Suprapubic skin (tissue), 4 donors: ENCODE results near the gene CADM3. TPM values are rescaled to one million over a fixed set of nuclear protein-coding genes. Genes with fewer than 3 reads are reported as not detected.

Experiments
- DNase-seq, 2 donors: peaks; one replicate each; pipeline ENCODE4 v3.0.0-alpha.2; 2019; ENCODE audit warnings: low spot score in 2 of 2
- H3K27ac ChIP-seq: fragments of 200-600 bp; sonication (generic); one replicate; pipeline ENCODE4 v1.5.1; 2019
- H3K27me3 ChIP-seq: fragments of 200-600 bp; sonication (generic); one replicate; pipeline ENCODE4 v1.5.1; 2019
- H3K36me3 ChIP-seq: fragments of 200-600 bp; sonication (generic); one replicate; pipeline ENCODE4 v1.5.1; 2019
- H3K4me1 ChIP-seq: fragments of 200-600 bp; sonication (generic); one replicate; pipeline ENCODE4 v1.5.1; 2019
- H3K4me3 ChIP-seq: fragments of 200-600 bp; sonication (generic); one replicate; pipeline ENCODE4 v1.5.1; 2019; ENCODE audit warnings: mild to moderate bottlenecking
- H3K9me3 ChIP-seq: fragments of 200-600 bp; sonication (generic); one replicate; pipeline ENCODE4 v1.5.1; 2019
- EP300 ChIP-seq: sonication (generic); formaldehyde crosslinking; IDR thresholded peaks from one replicate; pipeline ENCODE4 v1.6.1; 2017; ENCODE audit warnings: antibody characterized with exemption
- POLR2A ChIP-seq, 2 donors: fragments of 450-650 bp; IDR thresholded peaks; one replicate each; pipeline ENCODE4 v1.6.1; 2017; ENCODE audit warnings: antibody characterized with exemption in 2 of 2, mild to moderate bottlenecking in 2 of 2, moderate library complexity in 2 of 2
- POLR2AphosphoS5 ChIP-seq, 3 donors: sonication (generic); formaldehyde crosslinking; IDR thresholded peaks; one replicate each; pipeline ENCODE4 v1.6.1; 2017; ENCODE audit warnings: antibody characterized with exemption in 3 of 3
- WGBS: methylation state at CpG from one replicate; pipeline ENCODE4 v1.1.5; 2018; 5-methylcytosine and 5-hydroxymethylcytosine counted together
- total RNA-seq, 4 donors: library from RNA; depleted of rRNA; stranded (reverse); fragments of >200 nt; gene quantifications; one replicate each; pipeline ENCODE4 v1.1.0, GENCODE V29; 2016
- TF ChIP-seq, protein P1 (sequence below), 2 donors: fragments of 200-600 bp in 1 of 2; fragments of 450-650 bp in 1 of 2; sonication (generic) in 1 of 2; IDR thresholded peaks; one replicate each; pipeline ENCODE4 v1.5.1; 2016 to 2019; ENCODE audit warnings: antibody characterized with exemption in 2 of 2, mild to moderate bottlenecking in 1 of 2, moderate library complexity in 1 of 2

CADM3 gene
- total RNA-seq, 4 donors from 2014 or later, result 4.3 to 9.8 (median 7.9) TPM

DNA sequence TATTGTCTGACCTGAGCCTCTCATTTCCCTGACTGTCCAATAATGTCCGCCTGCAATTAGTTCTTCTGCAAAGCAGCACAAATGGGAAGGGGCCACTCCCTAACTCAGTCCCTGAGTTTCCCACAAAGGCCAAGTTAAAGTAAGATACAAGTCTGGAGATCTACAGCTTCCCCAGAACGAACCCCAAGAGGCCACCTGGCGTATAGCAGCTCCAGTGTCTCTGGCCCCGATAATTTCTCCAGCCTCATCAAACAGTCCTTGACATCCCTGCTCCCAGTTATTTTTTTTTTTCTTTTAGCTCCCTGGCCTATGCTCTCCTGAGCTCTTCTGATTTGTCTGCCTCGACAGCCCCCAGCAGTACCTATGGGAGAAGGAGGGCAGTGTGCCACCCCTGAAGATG is 25.1 kb downstream of the CADM3 start:
- Histone ChIP-seq H3K27ac (no peak overlapping the region), H3K4me3 (no peak overlapping the region), H3K4me1 (no peaks in the 10 kb centered on the region), H3K36me3 (no peaks in the 10 kb centered on the region), H3K27me3 (peaks cover 10% of the 10 kb centered on the region), H3K9me3 (no peaks in the 10 kb centered on the region)
- no peak for DNase-seq
- 73% methylated on average over 5 of the region's 5 CpGs for WGBS
- no peak for TF ChIP-seq EP300
- TF ChIP-seq, protein P1, sequence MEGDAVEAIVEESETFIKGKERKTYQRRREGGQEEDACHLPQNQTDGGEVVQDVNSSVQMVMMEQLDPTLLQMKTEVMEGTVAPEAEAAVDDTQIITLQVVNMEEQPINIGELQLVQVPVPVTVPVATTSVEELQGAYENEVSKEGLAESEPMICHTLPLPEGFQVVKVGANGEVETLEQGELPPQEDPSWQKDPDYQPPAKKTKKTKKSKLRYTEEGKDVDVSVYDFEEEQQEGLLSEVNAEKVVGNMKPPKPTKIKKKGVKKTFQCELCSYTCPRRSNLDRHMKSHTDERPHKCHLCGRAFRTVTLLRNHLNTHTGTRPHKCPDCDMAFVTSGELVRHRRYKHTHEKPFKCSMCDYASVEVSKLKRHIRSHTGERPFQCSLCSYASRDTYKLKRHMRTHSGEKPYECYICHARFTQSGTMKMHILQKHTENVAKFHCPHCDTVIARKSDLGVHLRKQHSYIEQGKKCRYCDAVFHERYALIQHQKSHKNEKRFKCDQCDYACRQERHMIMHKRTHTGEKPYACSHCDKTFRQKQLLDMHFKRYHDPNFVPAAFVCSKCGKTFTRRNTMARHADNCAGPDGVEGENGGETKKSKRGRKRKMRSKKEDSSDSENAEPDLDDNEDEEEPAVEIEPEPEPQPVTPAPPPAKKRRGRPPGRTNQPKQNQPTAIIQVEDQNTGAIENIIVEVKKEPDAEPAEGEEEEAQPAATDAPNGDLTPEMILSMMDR (IDR thresholded peaks at IDR 0.05), result no peak
- no peak for TF ChIP-seq POLR2A (IDR thresholded peaks at IDR 0.05)
- TF ChIP-seq POLR2AphosphoS5 (IDR thresholded peaks at IDR 0.05), result no peak

DNA sequence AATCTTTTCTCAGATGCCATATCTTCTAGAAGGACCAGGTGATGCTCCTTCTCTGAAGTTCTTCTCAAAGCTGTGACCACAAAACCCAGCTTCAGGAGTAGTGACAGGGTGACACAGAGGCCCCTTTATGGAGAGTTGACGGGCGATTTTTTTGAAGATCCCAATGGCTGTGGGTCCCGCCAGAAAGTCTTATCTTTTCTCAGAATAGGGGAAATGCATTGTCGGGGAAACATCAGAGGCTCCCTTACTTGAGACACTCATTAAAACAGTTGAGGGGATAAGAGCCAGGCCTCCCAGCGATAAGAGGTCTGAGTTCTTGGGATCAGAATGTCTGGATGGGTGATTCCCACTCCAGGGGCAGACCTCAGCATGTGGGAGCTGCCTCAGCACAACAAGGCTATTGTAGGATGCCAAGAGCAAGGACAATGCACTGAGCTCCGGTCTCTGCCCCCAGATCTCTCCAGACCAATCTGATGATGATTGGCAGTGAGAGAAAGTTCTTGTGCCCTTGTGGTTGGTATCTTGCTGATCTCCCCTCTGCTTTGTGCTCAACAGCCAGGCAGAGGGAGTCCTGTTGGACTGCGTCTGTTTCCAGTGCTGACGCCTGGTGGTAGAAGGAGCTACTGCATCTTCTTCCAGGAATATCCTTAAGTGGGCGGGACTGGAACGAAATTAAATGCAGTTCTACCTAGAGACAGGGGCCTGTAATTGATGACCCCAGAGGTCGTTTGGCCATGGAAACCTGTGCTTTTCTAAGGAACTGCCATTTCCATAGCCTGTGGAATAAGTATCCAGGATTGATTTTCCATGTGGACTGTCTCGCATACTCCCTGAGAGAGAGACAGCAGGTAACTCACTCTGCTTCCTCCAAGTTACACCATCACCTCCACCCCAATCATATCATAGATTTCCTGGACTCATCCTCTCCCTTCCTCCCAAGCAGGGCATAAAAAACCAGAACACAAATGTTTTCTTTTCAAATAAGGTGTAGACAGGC is 26.4 kb downstream of the CADM3 start:
- no peak overlapping the region for H3K4me3 ChIP-seq

DNA sequence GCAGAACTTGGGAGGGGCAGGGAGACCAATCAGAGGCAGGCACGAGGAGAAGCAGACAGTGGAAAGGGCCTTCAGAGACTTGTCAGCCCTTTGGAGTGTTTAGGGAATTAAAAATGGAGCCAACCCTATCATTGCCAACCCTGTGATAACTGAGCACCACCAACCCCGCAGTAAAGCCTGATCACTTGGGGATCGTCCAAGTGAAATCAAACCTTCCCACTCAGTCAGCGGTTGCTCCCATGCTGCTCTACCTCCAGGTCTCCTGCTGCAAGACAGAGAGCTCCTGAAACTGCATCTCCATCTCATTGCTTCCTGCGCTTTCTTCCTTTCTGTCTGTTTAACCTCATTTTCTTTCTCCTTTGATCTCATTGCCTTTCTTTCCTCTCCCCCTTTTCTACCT is 28.5 kb downstream of the CADM3 start:
- TF ChIP-seq, protein P1 (IDR thresholded peaks at IDR 0.05), result no peak
- TF ChIP-seq POLR2AphosphoS5 (IDR thresholded peaks at IDR 0.05) (no peak), EP300 (no peak), POLR2A (IDR thresholded peaks at IDR 0.05) (no peak)
- no peak overlapping the region for H3K27ac ChIP-seq
- no peak for DNase-seq
- peak overlapping the region; percentile 10 for H3K4me3 ChIP-seq
- H3K27me3 ChIP-seq, result peaks cover 19% of the 10 kb centered on the region
- WGBS, result 65% methylated on average over 5 of the region's 5 CpGs
- no peaks in the 10 kb centered on the region for H3K36me3 ChIP-seq
- no peaks in the 10 kb centered on the region for H3K4me1 ChIP-seq
- H3K9me3 ChIP-seq, result no peaks in the 10 kb centered on the region

More for the DNA sequence above, 26.4 kb downstream of the CADM3 start:
- TF ChIP-seq POLR2A (IDR thresholded peaks at IDR 0.05), result no peak
- no peak for TF ChIP-seq EP300
- TF ChIP-seq, protein P1 (IDR thresholded peaks at IDR 0.05), result peak; percentile 78 to 86
- TF ChIP-seq POLR2AphosphoS5 (IDR thresholded peaks at IDR 0.05), result no peak
- H3K27ac ChIP-seq, result no peak overlapping the region
- no peaks in the 10 kb centered on the region for H3K36me3 ChIP-seq
- 47% methylated on average over 11 of the region's 12 CpGs for WGBS
- no peaks in the 10 kb centered on the region for H3K9me3 ChIP-seq
- DNase-seq, result no peak
- peaks cover 19% of the 10 kb centered on the region for H3K27me3 ChIP-seq
- no peaks in the 10 kb centered on the region for H3K4me1 ChIP-seq

- Histone ChIP-seq H3K9me3 (no peaks in the 10 kb centered on the region), H3K4me3 (peak overlapping the region; percentile 10), H3K27ac (no peak overlapping the region), H3K27me3 (peaks cover 26% of the 10 kb centered on the region), H3K4me1 (no peaks in the 10 kb centered on the region), H3K36me3 (no peaks in the 10 kb centered on the region)
- 17% methylated on average over 16 of the region's 18 CpGs for WGBS
- TF ChIP-seq, protein P1 (IDR thresholded peaks at IDR 0.05), result no peak
- TF ChIP-seq EP300 (no peak), POLR2AphosphoS5 (IDR thresholded peaks at IDR 0.05) (no peak), POLR2A (IDR thresholded peaks at IDR 0.05) (no peak)
- no peak for DNase-seq
These were observed 29.4 kb downstream of the CADM3 start for GRCh38 chr1:159200769-159201168.

DNA sequence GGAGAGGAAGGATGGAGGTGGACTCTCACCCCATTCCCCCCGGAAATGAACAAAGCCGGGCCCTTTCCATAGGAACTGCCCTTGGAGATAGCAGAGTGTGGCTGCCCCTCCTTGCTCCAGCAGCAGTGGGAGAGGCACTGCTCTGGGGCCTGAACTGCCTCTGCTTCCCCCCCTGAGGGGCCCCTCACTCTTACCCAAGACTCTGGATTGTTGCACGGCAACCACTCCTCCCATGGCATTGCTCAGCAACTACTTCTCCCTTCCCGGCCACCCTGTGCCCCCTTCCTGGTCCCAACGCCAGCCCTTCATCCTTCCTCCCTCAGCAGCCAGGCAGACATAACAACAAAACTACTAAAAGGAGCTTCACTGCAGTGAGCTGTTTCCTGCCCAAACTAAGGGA is 30.2 kb downstream of the CADM3 start:
- WGBS, result 50% methylated on average over 5 of the region's 5 CpGs
- Histone ChIP-seq H3K9me3 (no peaks in the 10 kb centered on the region), H3K27ac (no peak overlapping the region), H3K36me3 (no peaks in the 10 kb centered on the region), H3K27me3 (peaks cover 34% of the 10 kb centered on the region), H3K4me1 (no peaks in the 10 kb centered on the region), H3K4me3 (peak overlapping the region; percentile 31)
- TF ChIP-seq EP300 (no peak), POLR2AphosphoS5 (IDR thresholded peaks at IDR 0.05) (no peak), POLR2A (IDR thresholded peaks at IDR 0.05) (no peak)
- TF ChIP-seq, protein P1 (IDR thresholded peaks at IDR 0.05), result no peak
- DNase-seq, result no peak
